Astrocyte of the cerebellum (primary cell): Measurements from ENCODE around the gene NFATC2.
"Not testable (repeated sequence)": the region's sequence is repeated elsewhere in the genome, so short reads cannot be mapped to it uniquely, and the experiment has no call there.

Experiments used
- DNase-seq: peaks from one replicate; pipeline ENCODE4 v3.0.0-alpha.2; 2011; ENCODE audit warnings: low read depth
- H3K4me3 ChIP-seq: 2 replicates; pipeline ENCODE4 v1.5.1; 2011; ENCODE audit warnings: mild to moderate bottlenecking, low read depth, low read length, moderate library complexity
- in situ Hi-C: cut with HindIII; loops from 2 replicates; pipeline ENCODE4 v1.10.0; 2017; ENCODE audit warnings: low sequenced_read_pairs
- TF ChIP-seq, protein P1 (sequence below): IDR thresholded peaks from 2 replicates; pipeline ENCODE4 v1.5.1; 2012; ENCODE audit warnings: low read length, low read depth, moderate library complexity, mild to moderate bottlenecking; ENCODE audit errors: missing control alignments

The NFATC2 gene

GRCh38 chr20:51348876-51349275 lies 193.6 kb downstream of the NFATC2 start:
- no peak for DNase-seq
- in situ Hi-C loops = no loop called here
- no peak overlapping the region for H3K4me3 ChIP-seq
- TF ChIP-seq, protein P1, sequence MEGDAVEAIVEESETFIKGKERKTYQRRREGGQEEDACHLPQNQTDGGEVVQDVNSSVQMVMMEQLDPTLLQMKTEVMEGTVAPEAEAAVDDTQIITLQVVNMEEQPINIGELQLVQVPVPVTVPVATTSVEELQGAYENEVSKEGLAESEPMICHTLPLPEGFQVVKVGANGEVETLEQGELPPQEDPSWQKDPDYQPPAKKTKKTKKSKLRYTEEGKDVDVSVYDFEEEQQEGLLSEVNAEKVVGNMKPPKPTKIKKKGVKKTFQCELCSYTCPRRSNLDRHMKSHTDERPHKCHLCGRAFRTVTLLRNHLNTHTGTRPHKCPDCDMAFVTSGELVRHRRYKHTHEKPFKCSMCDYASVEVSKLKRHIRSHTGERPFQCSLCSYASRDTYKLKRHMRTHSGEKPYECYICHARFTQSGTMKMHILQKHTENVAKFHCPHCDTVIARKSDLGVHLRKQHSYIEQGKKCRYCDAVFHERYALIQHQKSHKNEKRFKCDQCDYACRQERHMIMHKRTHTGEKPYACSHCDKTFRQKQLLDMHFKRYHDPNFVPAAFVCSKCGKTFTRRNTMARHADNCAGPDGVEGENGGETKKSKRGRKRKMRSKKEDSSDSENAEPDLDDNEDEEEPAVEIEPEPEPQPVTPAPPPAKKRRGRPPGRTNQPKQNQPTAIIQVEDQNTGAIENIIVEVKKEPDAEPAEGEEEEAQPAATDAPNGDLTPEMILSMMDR = no peak

- TF ChIP-seq, protein P1 = no peak
- in situ Hi-C loops = no loop called here
- no peak overlapping the region for H3K4me3 ChIP-seq
- DNase-seq = no peak
Observed at GRCh38 chr20:51347831-51348230, 194.7 kb downstream of the NFATC2 start.

GRCh38 chr20:51346686-51347485 lies 195.6 kb downstream of the NFATC2 start:
- in situ Hi-C loops = no loop called here
- TF ChIP-seq, protein P1 = no peak
- H3K4me3 ChIP-seq = no peak overlapping the region
- DNase-seq = no peak

DNA sequence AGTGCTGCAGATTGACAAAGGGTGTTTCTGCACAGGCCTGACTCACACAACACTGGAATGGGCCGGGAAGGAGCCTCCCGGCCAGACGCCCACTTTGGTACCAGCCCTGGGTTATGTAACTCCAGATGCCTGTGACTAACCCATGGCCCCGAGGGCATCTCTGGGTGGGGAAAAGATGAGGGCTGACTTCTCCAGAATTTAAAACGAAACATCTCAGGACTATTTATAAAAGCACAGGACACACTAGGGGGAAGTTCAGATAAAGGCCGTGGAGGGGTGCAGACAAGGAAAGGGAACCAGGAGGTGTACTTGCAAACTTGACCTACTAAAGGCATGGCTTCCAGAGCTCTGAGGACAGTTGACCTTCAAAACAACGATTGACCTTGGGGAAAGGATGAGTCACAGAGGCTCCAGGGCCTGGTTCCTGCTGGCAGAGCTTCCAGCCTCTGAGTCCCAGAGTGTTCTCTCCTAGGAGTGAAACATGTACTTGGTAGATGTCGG lies 196.9 kb downstream of the NFATC2 start:
- TF ChIP-seq, protein P1 = no peak
- no peak for DNase-seq
- H3K4me3 ChIP-seq = no peak overlapping the region
- in situ Hi-C loops = no loop called here

DNA sequence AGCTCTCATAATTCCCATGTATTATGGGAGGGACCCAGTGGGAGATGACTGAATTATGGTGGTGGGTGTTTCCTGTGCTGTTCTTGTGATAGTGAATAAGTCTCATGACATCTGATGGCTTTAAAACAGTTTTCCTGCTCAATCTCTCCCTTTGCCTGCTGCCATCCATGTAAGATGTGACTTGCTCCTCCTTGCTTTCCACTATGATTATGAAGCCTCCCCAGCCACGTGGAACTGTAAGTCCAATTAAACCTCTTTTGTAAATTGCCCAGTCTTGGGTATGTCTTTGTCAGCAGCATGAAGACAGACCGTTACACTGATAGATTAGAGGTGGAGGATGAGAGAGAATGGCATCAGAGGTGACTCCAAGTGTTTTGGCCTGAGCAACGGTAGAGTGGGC lies 198.7 kb downstream of the NFATC2 start:
- in situ Hi-C loops, H3K4me3 ChIP-seq, DNase-seq: not testable (repeated sequence)

- TF ChIP-seq, protein P1 = no peak
- no peak overlapping the region for H3K4me3 ChIP-seq
- DNase-seq = no peak
- in situ Hi-C loops = no loop called here
Observed at GRCh38 chr20:51342510-51343236, 199.8 kb downstream of the NFATC2 start.

DNA sequence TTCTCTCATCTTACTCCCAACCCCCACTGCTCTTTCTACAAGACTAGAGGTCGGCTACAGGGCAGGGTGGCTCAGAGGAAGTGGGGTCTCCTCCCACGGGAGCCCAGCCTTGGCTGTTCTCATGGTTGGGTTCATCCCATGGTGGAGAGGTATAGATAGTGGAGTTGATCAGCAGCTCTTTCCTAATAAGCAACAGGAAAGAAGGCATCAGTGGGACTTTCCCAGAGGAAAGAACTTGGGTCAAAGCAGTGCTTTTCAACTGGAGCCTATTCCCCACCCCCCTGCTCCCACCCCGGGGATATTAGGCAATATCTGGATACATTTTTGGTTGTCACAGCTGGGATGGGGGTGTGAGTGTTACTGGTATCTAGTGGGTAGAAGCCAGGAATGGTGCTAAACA lies 200.9 kb downstream of the NFATC2 start:
- no peak overlapping the region for H3K4me3 ChIP-seq
- TF ChIP-seq, protein P1 = no peak
- no peak for DNase-seq
- in situ Hi-C loops = no loop called here
